Brain microvascular endothelial cell (primary cell): ENCODE measurements around the gene IL18.

Experiments used
- DNase-seq: peaks from one replicate; pipeline ENCODE4 v3.0.0-alpha.2; 2020
- H3K27ac ChIP-seq: fragments of 250-450 bp; sonication (Bioruptor Pico); 2 replicates; pipeline ENCODE4 v1.5.1; 2020; ENCODE audit warnings: mild to moderate bottlenecking, moderate library complexity
- H3K27me3 ChIP-seq: fragments of 250-450 bp; sonication (Bioruptor Pico); replicated peaks from 2 replicates; pipeline ENCODE4 v1.5.1; 2020; ENCODE audit warnings: mild to moderate bottlenecking
- H3K36me3 ChIP-seq: fragments of 250-450 bp; sonication (Bioruptor Pico); replicated peaks from 2 replicates; pipeline ENCODE4 v1.5.1; 2020; ENCODE audit warnings: mild to moderate bottlenecking
- H3K4me3 ChIP-seq: 2 replicates; pipeline ENCODE4 v1.5.1; 2011; ENCODE audit warnings: low read depth, mild to moderate bottlenecking, control low read depth, low read length, moderate library complexity
- in situ Hi-C: cut with HindIII; loops from 2 replicates; pipeline ENCODE4 v1.10.0; 2017; ENCODE audit warnings: low sequenced_read_pairs, low pct_ligation_motif_present
- TF ChIP-seq, protein P1 (sequence below): IDR thresholded peaks from 2 replicates; pipeline ENCODE4 v1.5.1; 2011; ENCODE audit warnings: low read depth, mild to moderate bottlenecking, moderate library complexity, low read length, control low read depth, inconsistent platforms; ENCODE audit errors: missing control alignments

The IL18 gene

DNA sequence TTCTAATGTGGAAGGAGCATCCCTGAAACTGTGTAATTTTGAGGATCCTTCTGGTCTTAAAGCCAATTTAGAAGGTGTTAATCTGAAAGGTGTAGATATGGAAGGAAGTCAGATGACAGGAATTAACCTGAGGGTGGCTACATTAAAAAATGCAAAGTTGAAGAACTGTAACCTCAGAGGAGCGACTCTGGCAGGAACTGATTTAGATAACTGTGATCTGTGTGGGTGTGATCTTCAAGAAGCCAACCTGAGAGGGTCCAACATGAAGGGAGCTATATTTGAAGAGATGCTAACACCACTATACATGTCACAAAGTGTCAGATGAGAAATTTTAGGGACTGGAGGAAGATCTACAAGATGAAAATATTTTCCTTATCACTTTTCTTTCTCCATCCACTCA, 19.0 kb upstream of the IL18 start:
- Histone ChIP-seq H3K27me3 (no peaks in the 10 kb centered on the region), H3K4me3 (no peak overlapping the region), H3K36me3 (no peaks in the 10 kb centered on the region), H3K27ac (no peak overlapping the region)
- no peak for DNase-seq
- in situ Hi-C loops: no loop called here
- TF ChIP-seq, protein P1, sequence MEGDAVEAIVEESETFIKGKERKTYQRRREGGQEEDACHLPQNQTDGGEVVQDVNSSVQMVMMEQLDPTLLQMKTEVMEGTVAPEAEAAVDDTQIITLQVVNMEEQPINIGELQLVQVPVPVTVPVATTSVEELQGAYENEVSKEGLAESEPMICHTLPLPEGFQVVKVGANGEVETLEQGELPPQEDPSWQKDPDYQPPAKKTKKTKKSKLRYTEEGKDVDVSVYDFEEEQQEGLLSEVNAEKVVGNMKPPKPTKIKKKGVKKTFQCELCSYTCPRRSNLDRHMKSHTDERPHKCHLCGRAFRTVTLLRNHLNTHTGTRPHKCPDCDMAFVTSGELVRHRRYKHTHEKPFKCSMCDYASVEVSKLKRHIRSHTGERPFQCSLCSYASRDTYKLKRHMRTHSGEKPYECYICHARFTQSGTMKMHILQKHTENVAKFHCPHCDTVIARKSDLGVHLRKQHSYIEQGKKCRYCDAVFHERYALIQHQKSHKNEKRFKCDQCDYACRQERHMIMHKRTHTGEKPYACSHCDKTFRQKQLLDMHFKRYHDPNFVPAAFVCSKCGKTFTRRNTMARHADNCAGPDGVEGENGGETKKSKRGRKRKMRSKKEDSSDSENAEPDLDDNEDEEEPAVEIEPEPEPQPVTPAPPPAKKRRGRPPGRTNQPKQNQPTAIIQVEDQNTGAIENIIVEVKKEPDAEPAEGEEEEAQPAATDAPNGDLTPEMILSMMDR: no peak

DNA sequence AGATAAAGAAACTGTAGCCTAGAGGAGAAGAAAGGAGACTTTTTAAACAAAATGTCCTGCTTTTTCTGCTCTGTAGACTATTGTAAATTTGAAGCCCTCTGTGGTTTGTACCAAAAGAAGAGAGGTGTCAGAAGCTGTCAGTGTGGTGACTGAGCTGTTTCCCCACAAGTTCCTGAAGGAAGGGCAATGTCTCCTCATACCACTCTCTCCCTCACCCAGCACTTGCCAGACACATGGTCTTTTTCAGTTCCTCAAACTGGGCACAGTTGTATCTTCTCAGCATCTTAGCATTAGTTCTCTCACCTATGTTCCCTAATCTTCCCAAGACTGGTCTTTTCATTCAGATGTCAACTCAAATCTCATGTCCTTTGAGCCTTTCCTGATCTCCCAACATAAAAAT, 15.7 kb upstream of the IL18 start:
- Histone ChIP-seq H3K36me3 (no peaks in the 10 kb centered on the region), H3K27me3 (no peaks in the 10 kb centered on the region), H3K4me3 (no peak overlapping the region), H3K27ac (no peak overlapping the region)
- in situ Hi-C loops: no loop called here
- no peak for DNase-seq
- TF ChIP-seq, protein P1: no peak

DNA sequence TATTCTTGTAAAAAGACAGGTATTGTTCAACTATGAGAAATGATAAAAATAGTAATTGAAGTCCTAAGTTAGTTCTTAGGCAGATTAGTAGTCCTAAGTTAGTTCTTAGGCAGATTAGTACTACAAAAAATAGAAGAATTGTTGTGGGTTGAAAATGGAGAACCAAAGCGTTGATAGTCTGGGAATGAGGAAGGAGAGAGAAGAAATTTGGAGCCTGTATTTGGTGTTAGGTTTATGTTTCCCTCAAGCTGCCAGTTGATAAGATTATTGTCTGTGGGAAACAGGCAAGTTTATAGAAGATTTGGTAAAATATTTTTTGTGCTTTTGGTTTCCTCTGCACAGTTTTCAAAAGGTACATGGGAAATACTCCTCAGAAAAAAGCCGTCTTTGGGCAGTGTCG, 15.0 kb upstream of the IL18 start:
- Histone ChIP-seq H3K36me3 (no peaks in the 10 kb centered on the region), H3K27ac (no peak overlapping the region), H3K27me3 (no peaks in the 10 kb centered on the region), H3K4me3 (no peak overlapping the region)
- in situ Hi-C loops: no loop called here
- DNase-seq: no peak
- TF ChIP-seq, protein P1: no peak

DNA sequence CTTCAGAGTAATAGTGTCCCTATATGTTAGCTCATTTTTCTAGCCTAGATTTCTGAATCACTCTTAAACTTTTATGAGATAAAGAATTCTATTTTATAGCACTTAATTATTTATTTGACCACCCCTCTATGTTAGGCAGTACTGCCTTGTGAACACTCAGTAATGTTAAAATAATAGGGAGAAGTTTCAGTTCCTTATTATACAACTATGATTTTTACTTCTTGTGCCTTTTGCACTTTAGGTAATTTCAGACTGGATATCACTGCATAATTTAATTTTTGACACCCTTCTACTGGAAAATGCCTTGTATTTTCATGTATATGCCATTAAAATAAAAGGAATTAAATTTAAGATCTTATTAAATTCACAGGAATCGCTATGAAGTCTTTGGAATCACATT, 14.5 kb upstream of the IL18 start:
- H3K4me3 ChIP-seq: no peak overlapping the region
- TF ChIP-seq, protein P1: no peak
- DNase-seq: no peak
- in situ Hi-C loops: no loop called here
- H3K36me3 ChIP-seq: no peaks in the 10 kb centered on the region
- no peak overlapping the region for H3K27ac ChIP-seq
- H3K27me3 ChIP-seq: no peaks in the 10 kb centered on the region

DNA sequence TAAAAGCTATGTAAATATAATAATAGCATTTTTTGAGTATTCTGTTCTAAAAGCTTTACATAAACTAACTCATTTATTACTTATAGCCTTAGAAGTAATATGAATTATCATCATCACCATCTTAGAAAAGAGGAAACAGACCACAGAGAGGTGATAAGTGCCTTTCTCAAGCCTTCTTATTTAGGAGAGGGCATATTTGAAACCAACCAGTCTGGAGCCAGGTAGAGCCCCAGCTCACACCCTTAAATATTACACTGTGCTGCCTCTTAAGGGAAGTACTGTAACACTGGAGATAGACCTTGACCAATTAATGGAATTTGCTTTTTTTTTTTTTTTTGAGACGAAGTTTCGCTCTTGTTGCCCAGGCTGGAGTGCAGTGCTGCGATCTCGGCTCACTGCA, 13.7 kb upstream of the IL18 start:
- Histone ChIP-seq H3K27ac (no peak overlapping the region), H3K36me3 (no peaks in the 10 kb centered on the region), H3K27me3 (no peaks in the 10 kb centered on the region), H3K4me3 (no peak overlapping the region)
- in situ Hi-C loops: no loop called here
- TF ChIP-seq, protein P1: no peak
- no peak for DNase-seq

DNA sequence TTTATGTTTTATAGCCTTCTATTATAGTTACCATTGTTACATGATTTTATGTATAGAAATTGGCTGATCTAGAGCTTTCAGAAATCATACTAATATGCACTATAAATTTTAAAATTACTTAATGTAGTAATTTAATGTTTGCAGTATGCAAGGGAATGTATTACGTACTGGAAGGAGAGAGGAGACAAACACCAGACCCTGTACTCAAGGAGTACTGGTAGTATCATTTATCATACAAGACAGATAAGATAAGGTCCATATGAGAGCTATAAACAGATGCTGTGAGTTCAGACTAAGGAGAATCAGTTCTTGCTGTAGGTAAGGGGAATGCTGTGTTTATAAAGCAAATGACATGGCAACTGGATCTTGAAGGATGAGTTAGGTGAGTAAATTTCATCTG, 12.2 kb upstream of the IL18 start:
- Histone ChIP-seq H3K27ac (no peak overlapping the region), H3K4me3 (no peak overlapping the region), H3K27me3 (no peaks in the 10 kb centered on the region), H3K36me3 (no peaks in the 10 kb centered on the region)
- in situ Hi-C loops: no loop called here
- TF ChIP-seq, protein P1: no peak
- DNase-seq: no peak
